A549 (cell line): ENCODE data around the gene EHD3. TPM values are rescaled to one million over a fixed set of nuclear protein-coding genes. Genes with fewer than 3 reads are reported as not detected.

Source experiments
- ATAC-seq, 2 experiments: fragments of 200-7000 bp in 1 of 2; fragments of >200 bp in 1 of 2; cut with Nextera tagmentation in 1 of 2; cut with Tn5 transposase in 1 of 2; 3 replicates each; pipeline versions ENCODE4 v1.8.0 to v1.9.1; 2018 to 2020; ENCODE audit warnings: mild to moderate bottlenecking in 1 of 2, moderate library complexity in 1 of 2
- CTCF ChIA-PET: fragments of 300-600 bp; sonication (Branson Sonifier 250); formaldehyde crosslinking; extraction: SDS; loops from one replicate; lab custom pipeline; 2021; ENCODE audit warnings: antibody characterized with exemption, inconsistent platforms; lab: Yijun Ruan, JAX
- POLR2A ChIA-PET: fragments of 350-600 bp; formaldehyde crosslinking; extraction: SDS; loops from one replicate; lab custom pipeline; 2021; ENCODE audit warnings: antibody characterized with exemption, inconsistent platforms; lab: Yijun Ruan, JAX
- DNase-seq, 2 experiments: peaks; one replicate each; pipeline versions ENCODE4 v3.0.0 to v3.0.0-alpha.2; 2011 to 2016; ENCODE audit warnings: low read depth in 1 of 2, low spot score in 1 of 2
- FAIRE-seq: peaks from 2 replicates; lab custom pipeline; 2011; peaks lifted over from hg19 to GRCh38; lab: Jason Lieb, UNC
- H3K27ac ChIP-seq, 2 experiments: fragments of >200 bp; sonication (Bioruptor Twin); formaldehyde crosslinking; 3 replicates each; pipeline ENCODE4 v1.5.1; 2016 to 2017
- H3K4me1 ChIP-seq: fragments of >200 bp; sonication (Bioruptor Twin); formaldehyde crosslinking; 3 replicates; pipeline ENCODE4 v1.6.1; 2016
- H3K4me2 ChIP-seq: fragments of >200 bp; sonication (Bioruptor Twin); formaldehyde crosslinking; 3 replicates; pipeline ENCODE4 v1.6.1; 2016
- H3K4me3 ChIP-seq: fragments of >200 bp; sonication (Bioruptor Twin); formaldehyde crosslinking; 3 replicates; pipeline ENCODE4 v1.5.1; 2016
- H3K9me3 ChIP-seq: fragments of >200 bp; sonication (Bioruptor Twin); formaldehyde crosslinking; 3 replicates; pipeline ENCODE4 v1.6.1; 2016
- BCL3 ChIP-seq: fragments of >200 bp; sonication (Bioruptor Twin); formaldehyde crosslinking; IDR thresholded peaks from 3 replicates; pipeline ENCODE4 v1.6.1; 2016
- BHLHE40 ChIP-seq: IDR thresholded peaks from 2 replicates; pipeline ENCODE4 v1.6.1; 2012; ENCODE audit warnings: low read depth, low read length, inconsistent platforms
- CEBPB ChIP-seq, 2 experiments: fragments of >200 bp in 1 of 2; sonication (Bioruptor Twin) in 1 of 2; formaldehyde crosslinking in 1 of 2; IDR thresholded peaks; 2 replicates each; pipeline ENCODE4 v1.6.1; 2012 to 2016
- CHD2 ChIP-seq: fragments of 150-350 bp; IDR thresholded peaks from 2 replicates; pipeline ENCODE4 v1.6.1; 2014; ENCODE audit warnings: low read length; ENCODE audit not compliant: partially characterized antibody
- CHD4 ChIP-seq: fragments of 200-600 bp; sonication (generic); IDR thresholded peaks from 2 replicates; pipeline ENCODE4 v1.6.1; 2016; ENCODE audit warnings: antibody characterized with exemption, mild to moderate bottlenecking, borderline replicate concordance
- EP300 ChIP-seq, 2 experiments: fragments of >200 bp; sonication (Bioruptor Twin); formaldehyde crosslinking; IDR thresholded peaks; 2 replicates in 1 of 2; 3 replicates in 1 of 2; pipeline ENCODE4 v1.6.1; 2016 to 2017
- FOSL2 ChIP-seq, 2 experiments: fragments of 450-650 bp in 1 of 2; fragments of >200 bp in 1 of 2; sonication (Bioruptor Twin) in 1 of 2; formaldehyde crosslinking; IDR thresholded peaks; 2 replicates each; pipeline versions ENCODE4 v1.5.0 to v1.6.1; 2016 to 2020; ENCODE audit warnings: mild to moderate bottlenecking in 1 of 2, moderate library complexity in 1 of 2
- HDAC2 ChIP-seq: fragments of 200-600 bp; sonication (generic); IDR thresholded peaks from 2 replicates; pipeline ENCODE4 v1.6.1; 2016
- HES2 ChIP-seq: fragments of >200 bp; sonication (Bioruptor Twin); formaldehyde crosslinking; IDR thresholded peaks from 2 replicates; pipeline ENCODE4 v1.6.1; 2016
- JUN ChIP-seq, 2 experiments: fragments of >200 bp; sonication (Bioruptor Twin); formaldehyde crosslinking; IDR thresholded peaks; 2 replicates in 1 of 2; 3 replicates in 1 of 2; pipeline ENCODE4 v1.6.1; 2016 to 2017
- JUNB ChIP-seq: fragments of >200 bp; sonication (Bioruptor Twin); formaldehyde crosslinking; IDR thresholded peaks from 2 replicates; pipeline ENCODE4 v1.6.1; 2016
- KDM1A ChIP-seq: fragments of 200-600 bp; sonication (generic); IDR thresholded peaks from 2 replicates; pipeline ENCODE4 v1.6.1; 2016; ENCODE audit warnings: low read depth, mild to moderate bottlenecking
- KDM5A ChIP-seq: fragments of 200-600 bp; sonication (generic); IDR thresholded peaks from 2 replicates; pipeline ENCODE4 v1.6.1; 2016; ENCODE audit warnings: antibody characterized with exemption, mild to moderate bottlenecking
- MAFK ChIP-seq: fragments of 450-650 bp; IDR thresholded peaks from 2 replicates; pipeline ENCODE4 v1.6.1; 2014; ENCODE audit not compliant: partially characterized antibody
- MAX ChIP-seq: IDR thresholded peaks from 2 replicates; pipeline ENCODE4 v1.6.1; 2012
- POLR2A ChIP-seq: IDR thresholded peaks from 2 replicates; pipeline ENCODE4 v1.6.1; 2012; ENCODE audit warnings: mild to moderate bottlenecking, low read length
- RCOR1 ChIP-seq: fragments of 150-350 bp; IDR thresholded peaks from 2 replicates; pipeline ENCODE4 v1.6.1; 2014; ENCODE audit warnings: antibody characterized with exemption, low read length, low read depth
- RNF2 ChIP-seq: fragments of 200-600 bp; sonication (generic); IDR thresholded peaks from 2 replicates; pipeline ENCODE4 v1.6.1; 2016; ENCODE audit warnings: low read depth, mild to moderate bottlenecking, antibody characterized with exemption, moderate library complexity, borderline replicate concordance
- SMC3 ChIP-seq: fragments of >200 bp; sonication (Bioruptor Twin); formaldehyde crosslinking; IDR thresholded peaks from 3 replicates; pipeline ENCODE4 v1.6.1; 2018; ENCODE audit warnings: inconsistent platforms
- SREBF2 ChIP-seq: fragments of 450-650 bp; IDR thresholded peaks from 2 replicates; pipeline ENCODE4 v1.6.1; 2014; ENCODE audit warnings: mild to moderate bottlenecking, moderate library complexity
- ZFP36 ChIP-seq: fragments of 450-650 bp; IDR thresholded peaks from 2 replicates; pipeline ENCODE4 v1.6.1; 2014; ENCODE audit warnings: borderline replicate concordance; ENCODE audit not compliant: partially characterized antibody
- WGBS: methylation state at CpG from one replicate; pipeline ENCODE4 v1.1.6; 2017; ENCODE audit errors: missing lambda C conversion rate; 5-methylcytosine and 5-hydroxymethylcytosine counted together
- polyA plus RNA-seq, 4 experiments: library from polyadenylated mRNA; depleted of rRNA in 3 of 4; stranded (reverse); fragments of >200 nt; fragmentation: RNase III in 1 of 4; extraction: RNeasy Plus Mini Kit Qiagen cat#74134 plus additional on column Dnase treatment in 1 of 4; gene quantifications; 2 replicates in 3 of 4; 3 replicates in 1 of 4; pipeline ENCODE4 v1.2.3, GENCODE V29; 2011 to 2017
- small RNA-seq, 6 experiments: library from RNA; depleted of rRNA; stranded (forward); fragments of <200 nt; gene quantifications; one replicate each; pipeline ENCODE3, GENCODE V24; 2012
- TF ChIP-seq, protein P1 (sequence below): fragments of >200 bp; sonication (Bioruptor Twin); formaldehyde crosslinking; IDR thresholded peaks from 3 replicates; pipeline ENCODE4 v1.5.1; 2016

EHD3 gene
- polyA plus RNA-seq, 2 of the 4 experiments (the other 2 are of a cell fraction) = 8.7 to 10.6 TPM

DNA sequence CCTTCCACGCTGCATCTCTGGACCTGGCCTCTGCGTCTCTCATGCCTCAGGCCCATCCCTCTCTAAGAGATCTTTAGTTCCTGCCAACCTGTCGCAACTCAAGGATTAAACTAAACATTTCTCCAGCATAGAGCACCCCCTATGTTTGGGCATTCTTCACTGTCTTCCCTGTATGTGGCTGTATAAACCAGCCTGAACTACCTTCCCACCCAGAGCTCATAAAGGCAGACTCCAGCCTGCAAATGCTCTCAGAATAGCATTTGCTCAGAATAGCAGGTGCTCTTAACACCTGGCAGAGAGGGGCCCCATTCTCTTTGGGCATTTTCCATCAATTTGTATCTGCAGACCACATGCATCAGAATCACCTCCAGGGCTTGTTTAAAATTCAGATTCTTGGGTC lies 83.4 kb downstream of the EHD3 start:
- CTCF ChIA-PET = interaction anchor here (1.0 to 1.7 kb wide), 3 partner anchors 14 to 16 kb away, joined by 3 to 5 read pairs (median 4); no protein-coding TSS in a partner anchor
- Histone ChIP-seq H3K4me1 (no peaks in the 10 kb centered on the region), H3K9me3 (no peaks in the 10 kb centered on the region)
- POLR2A ChIA-PET = no interaction called here
- TF ChIP-seq BCL3 (no peak), MAFK (no peak), JUNB (no peak), KDM5A (no peak), CHD2 (no peak), CHD4 (no peak), ZFP36 (no peak), SREBF2 (no peak), EP300 (IDR thresholded peaks at IDR 0.05) (no peak), HES2 (no peak), RNF2 (no peak), SMC3 (no peak), KDM1A (no peak), CEBPB (IDR thresholded peaks at IDR 0.05) (no peak)
- TF ChIP-seq, protein P1, sequence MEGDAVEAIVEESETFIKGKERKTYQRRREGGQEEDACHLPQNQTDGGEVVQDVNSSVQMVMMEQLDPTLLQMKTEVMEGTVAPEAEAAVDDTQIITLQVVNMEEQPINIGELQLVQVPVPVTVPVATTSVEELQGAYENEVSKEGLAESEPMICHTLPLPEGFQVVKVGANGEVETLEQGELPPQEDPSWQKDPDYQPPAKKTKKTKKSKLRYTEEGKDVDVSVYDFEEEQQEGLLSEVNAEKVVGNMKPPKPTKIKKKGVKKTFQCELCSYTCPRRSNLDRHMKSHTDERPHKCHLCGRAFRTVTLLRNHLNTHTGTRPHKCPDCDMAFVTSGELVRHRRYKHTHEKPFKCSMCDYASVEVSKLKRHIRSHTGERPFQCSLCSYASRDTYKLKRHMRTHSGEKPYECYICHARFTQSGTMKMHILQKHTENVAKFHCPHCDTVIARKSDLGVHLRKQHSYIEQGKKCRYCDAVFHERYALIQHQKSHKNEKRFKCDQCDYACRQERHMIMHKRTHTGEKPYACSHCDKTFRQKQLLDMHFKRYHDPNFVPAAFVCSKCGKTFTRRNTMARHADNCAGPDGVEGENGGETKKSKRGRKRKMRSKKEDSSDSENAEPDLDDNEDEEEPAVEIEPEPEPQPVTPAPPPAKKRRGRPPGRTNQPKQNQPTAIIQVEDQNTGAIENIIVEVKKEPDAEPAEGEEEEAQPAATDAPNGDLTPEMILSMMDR = no peak
- TF ChIP-seq, all 56 proteins: peak for 0
- WGBS = 47% methylated on average over 3 of the region's 3 CpGs
- FAIRE-seq (no peak), DNase-seq (no peak), ATAC-seq (no peak)
- Histone ChIP-seq H3K27ac (no peak overlapping the region), H3K4me3 (no peak overlapping the region), H3K4me2 (no peak overlapping the region)

GRCh38 chr2:31318361-31319336 lies 84.7 kb downstream of the EHD3 start:
- no peak for ATAC-seq
- 83% methylated on average over 11 of the region's 11 CpGs for WGBS
- H3K4me3 ChIP-seq = no peak overlapping the region
- ChIA-PET CTCF (interaction anchor here (1.3 to 4.4 kb wide), 3 partner anchors 13 to 15 kb away, joined by 4 to 28 read pairs (median 5); no protein-coding TSS in a partner anchor), POLR2A (no interaction called here)
- TF ChIP-seq RCOR1 = no peak
- no peak for TF ChIP-seq SREBF2
- no peak for TF ChIP-seq SMC3
- no peak for TF ChIP-seq CHD2
- TF ChIP-seq FOSL2 (IDR thresholded peaks at IDR 0.05) = no peak
- no peak for TF ChIP-seq FOSL2 (CRISPR knock-in tag; IDR thresholded peaks at IDR 0.05)
- TF ChIP-seq BHLHE40 = no peak
- no peak for TF ChIP-seq JUN (IDR thresholded peaks at IDR 0.05)
- no peak for TF ChIP-seq HDAC2
- TF ChIP-seq POLR2A = no peak
- TF ChIP-seq RNF2 = no peak
- TF ChIP-seq MAX = no peak
- no peaks in the 10 kb centered on the region; the same call in 2 of the 3 replicates for H3K4me1 ChIP-seq
- DNase-seq = no peak
- no peak overlapping the region for H3K27ac ChIP-seq
- no peak for FAIRE-seq
- H3K4me2 ChIP-seq = no peak overlapping the region
- no peaks in the 10 kb centered on the region for H3K9me3 ChIP-seq

Small RNA genes lying within 50 kb of the gene (small RNA-seq; reads per million reads assigned to genes)
- 0 reads per million in 6 experiments for gene RNA5SP90

Other genes with a start within 250 kb of the EHD3 start
- 34.4 and 40.1 TPM in 2 replicates for gene GALNT14, start 95.7 kb upstream of the EHD3 start, polyA plus RNA-seq (2011; rRNA removed)
- 38.3 to 48.0 TPM (median 40.0 TPM) in 3 replicates for gene GALNT14, start 95.7 kb upstream of the EHD3 start, polyA plus RNA-seq (2017; fragmentation: RNase III; extraction: RNeasy Plus Mini Kit Qiagen cat#74134 plus additional on column Dnase treatment)
- gene CAPN14, start 16.6 kb upstream of the EHD3 start, polyA plus RNA-seq (2011; rRNA removed) = 0.06 and 0.11 TPM in 2 replicates
- gene CAPN14, start 16.6 kb upstream of the EHD3 start, polyA plus RNA-seq (2017; fragmentation: RNase III; extraction: RNeasy Plus Mini Kit Qiagen cat#74134 plus additional on column Dnase treatment) = 0.04 to 0.09 TPM (median 0.08 TPM) in 3 replicates
- gene XDH, start 180.6 kb downstream of the EHD3 start, polyA plus RNA-seq (2011; rRNA removed) = 1.0 and 1.1 TPM in 2 replicates
- 0.71 to 1.0 TPM (median 0.88 TPM) in 3 replicates for gene XDH, start 180.6 kb downstream of the EHD3 start, polyA plus RNA-seq (2017; fragmentation: RNase III; extraction: RNeasy Plus Mini Kit Qiagen cat#74134 plus additional on column Dnase treatment)